Mucosa of rectum (tissue), 2 donors: ENCODE measurements around the gene TCF4.

Experiments used
- H3K27ac ChIP-seq, 2 donors: one replicate each; pipeline ENCODE4 v1.7.0; 2013; ENCODE audit warnings: inconsistent platforms in 2 of 2, low read depth in 2 of 2, low read length in 2 of 2
- H3K27me3 ChIP-seq, 2 donors: one replicate each; pipeline ENCODE4 v1.7.0; 2013; ENCODE audit warnings: low read length in 2 of 2; ENCODE audit not compliant: control insufficient read depth in 2 of 2, insufficient read depth in 2 of 2
- H3K36me3 ChIP-seq, 2 donors: one replicate each; pipeline ENCODE4 v1.7.0; 2013; ENCODE audit warnings: low read length in 2 of 2; ENCODE audit not compliant: control insufficient read depth in 2 of 2, insufficient read depth in 2 of 2
- H3K4me1 ChIP-seq, 2 donors: one replicate each; pipeline ENCODE4 v1.7.0; 2013; ENCODE audit warnings: low read length in 2 of 2, mild to moderate bottlenecking in 1 of 2; ENCODE audit not compliant: control insufficient read depth in 2 of 2, insufficient read depth in 2 of 2
- H3K4me3 ChIP-seq, 2 donors: one replicate each; pipeline ENCODE4 v1.7.0; 2013; ENCODE audit warnings: low read length in 2 of 2
- H3K9ac ChIP-seq, 2 donors: one replicate each; pipeline ENCODE4 v1.7.0; 2013; ENCODE audit warnings: low read length in 2 of 2, low read depth in 1 of 2, mild to moderate bottlenecking in 1 of 2
- H3K9me3 ChIP-seq, 2 donors: one replicate each; pipeline ENCODE4 v1.7.0; 2013; ENCODE audit warnings: low read length in 2 of 2; ENCODE audit not compliant: control insufficient read depth in 2 of 2
- donor health status: healthy.
- donor health status: Normal muscosa, but diverticular disease.

Gene TCF4

DNA sequence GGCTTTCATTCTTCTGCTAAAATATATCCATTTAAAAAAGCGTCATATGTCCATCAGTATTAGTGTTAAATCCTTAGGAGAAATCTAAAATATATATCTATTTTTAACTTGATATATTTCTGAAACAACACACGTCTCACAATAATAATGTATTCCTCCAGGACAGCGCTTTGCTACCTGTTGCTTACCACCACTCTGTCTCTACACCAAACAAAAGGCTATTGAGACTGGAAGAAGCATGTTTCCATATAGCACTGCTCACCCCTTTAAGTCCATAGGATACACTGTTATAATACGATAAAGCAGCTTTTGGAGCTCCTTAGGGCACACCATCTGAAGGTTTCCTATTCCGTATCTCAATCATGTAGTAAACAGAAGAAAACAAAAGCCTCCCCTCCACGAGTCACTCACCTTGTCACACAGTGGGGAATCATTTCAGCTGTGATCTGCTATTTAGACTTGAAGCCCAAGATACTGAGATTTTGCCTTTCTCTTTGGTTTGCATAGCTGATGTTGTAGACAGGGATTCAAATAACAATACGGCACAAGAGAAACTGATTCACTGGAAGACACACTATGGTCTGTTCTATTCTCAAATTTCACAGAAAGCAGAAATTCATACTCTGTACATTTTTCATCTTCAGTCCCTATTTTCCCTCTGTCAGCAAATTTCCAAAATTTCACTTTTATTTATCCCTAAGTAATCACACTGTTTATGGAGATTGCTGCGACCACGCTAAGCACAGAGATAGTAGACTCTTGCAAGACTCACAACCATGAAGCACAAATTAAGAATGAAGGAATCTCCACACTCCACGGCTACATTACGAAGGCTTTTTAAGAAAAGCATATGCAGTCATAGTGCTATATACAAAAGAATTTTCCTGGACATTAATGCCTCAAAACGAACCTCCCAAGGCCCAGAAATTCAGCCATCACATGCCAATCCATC, 187.1 kb downstream of the TCF4 start:
- Histone ChIP-seq H3K4me3 (peak overlapping the region in 1 of 2 donors; percentile 53), H3K9me3 (no peaks in the 10 kb centered on the region), H3K27ac (peak overlapping the region; percentile 50 to 51), H3K36me3 (no peaks in the 10 kb centered on the region), H3K4me1 (no peaks in the 10 kb centered on the region), H3K9ac (no peak overlapping the region), H3K27me3 (no peaks in the 10 kb centered on the region)

DNA sequence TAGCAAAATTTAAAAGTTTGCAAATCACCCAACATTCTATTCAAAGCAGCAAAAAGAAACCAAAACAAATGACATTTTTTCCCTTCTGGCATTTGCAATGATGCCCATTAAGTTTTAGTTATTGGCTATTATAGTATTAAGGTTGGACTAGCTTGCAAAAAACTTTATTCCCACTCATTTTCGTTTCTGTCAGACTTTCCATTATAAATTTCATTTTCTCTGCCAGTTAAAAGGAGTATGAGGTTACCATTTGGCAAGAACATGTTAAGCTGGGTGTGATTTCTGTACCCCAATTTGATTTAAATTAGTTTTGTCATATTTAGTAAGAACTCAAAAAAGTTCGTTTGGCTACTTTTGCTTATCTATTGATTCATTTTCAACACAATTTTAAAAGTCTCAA, 187.9 kb downstream of the TCF4 start:
- Histone ChIP-seq H3K36me3 (no peaks in the 10 kb centered on the region), H3K4me3 (no peak overlapping the region), H3K4me1 (no peaks in the 10 kb centered on the region), H3K27me3 (no peaks in the 10 kb centered on the region), H3K9ac (no peak overlapping the region), H3K9me3 (no peaks in the 10 kb centered on the region), H3K27ac (peak overlapping the region in 1 of 2 donors; percentile 5)

DNA sequence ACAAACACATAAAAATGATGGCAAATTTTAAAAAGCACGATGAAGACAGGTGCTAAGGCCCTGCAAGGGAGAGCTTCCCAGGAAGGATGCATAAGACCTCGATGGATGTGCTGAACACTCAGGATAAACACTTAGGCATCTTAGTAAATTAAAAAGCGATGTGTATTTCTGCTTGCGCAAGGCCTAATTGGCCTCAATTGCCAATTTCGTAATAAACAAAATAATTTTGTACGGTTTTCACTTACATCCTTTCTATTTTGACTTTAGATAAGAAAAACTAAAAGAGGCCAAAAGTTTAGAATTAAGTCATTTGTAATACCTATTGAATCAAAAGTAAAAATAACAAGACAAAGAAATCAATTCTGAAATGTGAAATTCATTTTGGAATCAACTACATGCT, 189.1 kb downstream of the TCF4 start:
- Histone ChIP-seq H3K9ac (no peak overlapping the region), H3K27ac (no peak overlapping the region)

DNA sequence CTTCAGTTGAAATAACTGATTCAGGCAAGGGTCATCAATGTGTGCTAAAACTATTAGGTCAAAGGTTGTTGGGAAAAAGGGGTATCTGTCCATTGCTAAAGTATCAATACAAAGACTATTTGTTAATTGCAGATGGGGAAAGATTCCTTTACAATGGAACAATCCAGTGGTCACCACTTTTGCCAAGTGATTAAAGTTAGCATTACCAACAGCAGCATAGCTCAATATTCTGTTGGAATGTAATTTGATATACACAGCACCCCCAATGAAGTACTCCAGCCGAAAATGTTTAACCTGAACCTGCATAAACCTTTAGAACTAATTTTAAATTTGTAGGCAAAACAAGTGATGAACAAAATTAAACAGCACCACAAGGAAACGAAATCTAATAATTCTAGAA, 191.0 kb downstream of the TCF4 start:
- Histone ChIP-seq H3K27me3 (no peaks in the 10 kb centered on the region), H3K4me1 (no peaks in the 10 kb centered on the region), H3K9ac (no peak overlapping the region), H3K9me3 (no peaks in the 10 kb centered on the region), H3K4me3 (no peak overlapping the region), H3K27ac (no peak overlapping the region), H3K36me3 (no peaks in the 10 kb centered on the region)

More for the DNA sequence above, 189.1 kb downstream of the TCF4 start:
- no peaks in the 10 kb centered on the region for H3K36me3 ChIP-seq
- no peak overlapping the region for H3K4me3 ChIP-seq
- no peaks in the 10 kb centered on the region for H3K27me3 ChIP-seq
- no peaks in the 10 kb centered on the region for H3K9me3 ChIP-seq
- no peaks in the 10 kb centered on the region for H3K4me1 ChIP-seq

DNA sequence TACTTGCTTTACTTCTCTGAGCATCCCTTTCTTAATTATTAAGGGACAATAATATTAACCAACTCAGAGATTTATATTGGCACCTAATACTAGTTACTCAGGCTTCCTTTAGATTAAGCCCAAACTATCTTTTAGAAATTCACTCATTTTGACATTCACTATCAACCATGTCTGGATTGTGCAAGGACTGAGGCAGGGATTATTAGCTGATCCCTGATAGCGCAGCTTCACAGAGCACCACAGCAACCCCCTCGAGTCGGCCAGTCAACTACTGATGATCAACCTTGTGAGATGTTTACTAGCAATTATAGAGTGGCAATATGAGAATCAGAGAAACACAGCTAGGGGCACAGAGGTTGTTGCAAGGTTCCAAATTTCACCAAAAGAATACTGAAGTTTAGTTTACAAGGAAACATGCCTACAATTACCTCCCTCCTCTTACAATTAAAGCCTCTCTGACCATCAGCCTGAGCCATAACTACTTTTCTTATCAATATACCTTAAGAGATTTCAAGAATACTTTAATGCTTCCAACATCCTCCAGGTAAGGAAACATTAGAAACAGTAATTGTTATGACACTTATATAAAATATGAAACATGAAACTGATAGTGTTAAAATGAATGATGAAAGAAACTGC, 191.6 kb downstream of the TCF4 start:
- H3K9ac ChIP-seq = no peak overlapping the region
- H3K27me3 ChIP-seq = no peaks in the 10 kb centered on the region
- H3K4me1 ChIP-seq = no peaks in the 10 kb centered on the region
- no peaks in the 10 kb centered on the region for H3K36me3 ChIP-seq
- H3K9me3 ChIP-seq = no peaks in the 10 kb centered on the region
- H3K27ac ChIP-seq = no peak overlapping the region
- no peak overlapping the region for H3K4me3 ChIP-seq

DNA sequence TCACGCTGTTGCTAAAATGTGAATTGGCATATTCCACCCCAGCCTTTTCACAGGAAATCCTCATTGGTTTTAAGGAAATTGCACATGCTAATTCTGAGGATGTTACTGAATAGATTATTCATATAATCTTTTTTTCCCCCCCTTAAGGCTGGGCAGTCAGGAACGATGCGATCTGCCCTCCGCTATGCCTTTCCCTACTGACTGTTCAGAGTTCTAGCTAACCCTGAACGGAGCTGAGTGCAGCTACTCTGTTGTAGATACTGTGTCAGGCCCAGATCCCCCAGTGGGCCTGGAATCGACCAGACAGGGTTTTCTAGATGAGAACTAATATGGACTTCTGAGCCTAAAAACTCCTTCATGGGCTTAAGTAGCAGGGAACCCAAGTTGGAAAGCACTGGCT, 192.2 kb downstream of the TCF4 start:
- H3K4me1 ChIP-seq = no peaks in the 10 kb centered on the region
- no peak overlapping the region for H3K27ac ChIP-seq
- H3K36me3 ChIP-seq = no peaks in the 10 kb centered on the region
- H3K9me3 ChIP-seq = no peaks in the 10 kb centered on the region
- H3K4me3 ChIP-seq = no peak overlapping the region
- no peaks in the 10 kb centered on the region for H3K27me3 ChIP-seq
- no peak overlapping the region for H3K9ac ChIP-seq

DNA sequence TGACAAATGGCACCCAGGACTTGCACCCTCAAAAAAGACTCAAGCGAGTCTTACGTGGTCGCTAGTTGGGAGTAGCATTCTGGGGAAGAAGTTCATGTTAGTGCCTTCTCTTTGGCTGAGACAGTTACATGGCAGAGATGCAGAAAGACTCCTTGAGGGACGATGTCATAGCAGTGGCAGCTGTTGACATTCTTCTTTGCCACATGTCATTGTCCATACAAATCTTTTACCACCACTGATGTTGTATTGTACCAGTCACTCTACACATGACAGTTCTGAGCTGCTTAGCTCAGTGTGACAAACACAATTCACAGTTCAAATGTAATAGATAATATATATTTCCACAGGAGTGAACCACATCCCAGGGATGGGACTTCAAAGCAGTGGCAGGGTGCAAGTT, 197.1 kb downstream of the TCF4 start:
- H3K4me1 ChIP-seq = no peaks in the 10 kb centered on the region
- no peaks in the 10 kb centered on the region for H3K9me3 ChIP-seq
- no peaks in the 10 kb centered on the region for H3K36me3 ChIP-seq
- H3K9ac ChIP-seq = no peak overlapping the region
- H3K27me3 ChIP-seq = no peaks in the 10 kb centered on the region
- H3K4me3 ChIP-seq = no peak overlapping the region
- no peak overlapping the region for H3K27ac ChIP-seq

DNA sequence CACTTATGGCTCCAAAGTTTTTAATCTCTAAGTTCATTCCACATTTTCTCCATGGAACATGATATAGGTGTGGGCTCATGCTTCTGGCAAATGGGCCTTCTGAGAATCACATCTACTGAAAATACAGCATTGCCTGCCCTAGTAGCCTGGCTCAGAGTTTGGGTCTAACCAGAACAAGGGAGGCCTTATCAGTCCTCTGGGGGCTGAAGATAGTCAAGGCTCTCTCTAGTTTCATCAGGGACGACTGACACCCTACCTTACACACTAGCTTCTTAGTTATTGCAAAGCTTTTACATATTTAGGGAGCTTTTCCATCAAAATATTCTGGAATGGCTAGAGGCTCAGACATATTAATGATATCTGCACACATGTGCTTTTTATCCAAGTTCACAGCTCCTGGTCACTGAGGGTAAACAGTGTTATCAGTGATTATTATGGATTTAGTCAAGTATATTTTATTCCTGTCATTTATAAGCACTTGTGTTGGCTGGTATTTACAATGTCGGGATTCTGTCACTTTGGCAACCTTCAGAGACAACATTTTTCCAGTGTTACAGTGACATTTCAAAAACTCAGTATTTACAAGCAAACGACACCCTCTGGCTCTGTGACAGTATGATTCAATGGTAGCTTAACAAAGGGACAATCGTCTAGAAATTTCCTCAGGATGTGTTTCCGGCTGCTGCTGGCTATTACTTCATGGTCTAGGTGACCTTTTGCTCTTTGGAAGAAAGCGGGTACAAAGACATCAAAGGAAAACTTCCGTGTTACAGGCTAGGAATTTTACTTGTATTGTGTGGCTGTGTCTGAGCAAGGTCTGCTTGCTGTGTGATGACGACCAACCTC, 200.6 kb downstream of the TCF4 start:
- Histone ChIP-seq H3K36me3 (no peaks in the 10 kb centered on the region), H3K4me3 (no peak overlapping the region), H3K9ac (no peak overlapping the region), H3K9me3 (no peaks in the 10 kb centered on the region), H3K27ac (peak overlapping the region in 1 of 2 donors; percentile 17), H3K27me3 (no peaks in the 10 kb centered on the region), H3K4me1 (no peaks in the 10 kb centered on the region)

DNA sequence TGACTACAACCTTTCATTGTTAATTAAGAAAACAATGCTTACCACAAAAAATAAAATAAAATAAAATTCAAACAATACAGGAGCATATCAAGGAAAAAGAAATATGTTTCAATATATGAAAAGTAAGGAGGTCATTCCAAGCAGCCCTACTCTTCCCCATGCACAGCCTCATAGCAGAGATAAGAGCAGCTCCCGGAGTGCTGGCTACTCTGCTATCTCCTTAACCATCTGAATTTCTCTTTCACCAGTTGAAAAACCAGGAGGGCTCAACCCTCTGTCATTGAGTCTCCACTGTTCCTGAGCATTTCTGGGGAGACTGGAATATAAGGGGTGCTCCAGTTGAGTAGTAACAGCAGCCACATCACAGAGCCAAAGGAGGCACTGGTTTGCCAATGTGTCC, 201.4 kb downstream of the TCF4 start:
- H3K36me3 ChIP-seq = no peaks in the 10 kb centered on the region
- no peak overlapping the region for H3K9ac ChIP-seq
- no peak overlapping the region for H3K4me3 ChIP-seq
- H3K27me3 ChIP-seq = no peaks in the 10 kb centered on the region
- no peaks in the 10 kb centered on the region for H3K4me1 ChIP-seq
- no peak overlapping the region for H3K27ac ChIP-seq
- H3K9me3 ChIP-seq = no peaks in the 10 kb centered on the region

DNA sequence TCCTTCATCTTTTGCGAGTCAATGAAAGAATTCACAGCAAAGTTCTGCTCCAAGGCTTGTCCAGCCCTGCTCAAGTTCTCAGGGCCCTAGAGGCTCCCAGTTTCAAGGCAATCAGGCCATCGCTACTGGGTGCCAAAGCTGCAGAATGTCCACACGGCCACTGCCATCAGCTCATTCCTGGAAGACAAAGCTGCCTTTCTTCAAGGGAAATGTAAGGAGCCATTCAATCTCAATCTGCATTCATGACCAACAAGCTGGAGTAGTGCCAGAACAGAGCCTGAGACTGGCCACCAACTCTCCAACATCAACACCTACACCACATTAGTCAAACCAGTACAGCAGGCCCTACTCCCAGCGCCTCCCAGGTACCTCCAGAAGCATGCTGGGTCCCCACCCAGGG, 202.2 kb downstream of the TCF4 start:
- Histone ChIP-seq H3K9me3 (no peaks in the 10 kb centered on the region), H3K9ac (no peak overlapping the region), H3K36me3 (no peaks in the 10 kb centered on the region), H3K4me1 (no peaks in the 10 kb centered on the region), H3K27ac (no peak overlapping the region), H3K27me3 (no peaks in the 10 kb centered on the region), H3K4me3 (no peak overlapping the region)
